ENCODE measurements around the gene SLC4A1AP.

GRCh38 chr2:27724191-27724590 lies 60.5 kb downstream of the SLC4A1AP start:
- TF ChIP-seq CTCF (IDR thresholded peaks at IDR 0.05), result no peak
- no peak for TF ChIP-seq POLR2A (IDR thresholded peaks at IDR 0.05)

All from lower leg skin (tissue), 3 donors.